T-helper 2 cell treated with Interferon-gamma antibody and Interleukin-4, amounts not matched to agents 5 μg/mL and 100 μg/mL, for 36 hours (primary cell): ENCODE results near the gene SERPINB6.
A peak's percentile ranks its signal among the peaks of the same experiment; 100 is the strongest.

Experiments
- DNase-seq: peaks from one replicate; pipeline ENCODE4 v3.0.0; 2021; ENCODE audit warnings: low spot score
- H3K27ac Mint-ChIP-seq: one replicate; pipeline ENCODE4 v1.8.0; 2021; ENCODE audit warnings: mild to moderate bottlenecking, mixed read lengths
- H3K27me3 Mint-ChIP-seq: one replicate; pipeline ENCODE4 v1.8.0; 2021; ENCODE audit warnings: low read depth, mixed read lengths
- H3K36me3 Mint-ChIP-seq: one replicate; pipeline ENCODE4 v1.8.0; 2021; ENCODE audit warnings: low read depth, mixed read lengths
- H3K4me1 Mint-ChIP-seq: one replicate; pipeline ENCODE4 v1.8.0; 2021; ENCODE audit warnings: low read depth, mixed read lengths
- H3K4me3 Mint-ChIP-seq: one replicate; pipeline ENCODE4 v1.8.0; 2022; ENCODE audit warnings: mild to moderate bottlenecking, moderate library complexity, mixed read lengths
- H3K9me3 Mint-ChIP-seq: one replicate; pipeline ENCODE4 v1.8.0; 2021; ENCODE audit warnings: mixed read lengths

SERPINB6 gene

GRCh38 chr6:2964793-2965505, 6.4 kb downstream of the SERPINB6 start:
- no peak for DNase-seq
- Mint-ChIP-seq H3K36me3 (peaks cover 2% of the 10 kb centered on the region), H3K9me3 (no peaks in the 10 kb centered on the region), H3K27ac (no peak overlapping the region), H3K4me1 (peaks cover 13% of the 10 kb centered on the region), H3K4me3 (no peak overlapping the region), H3K27me3 (peaks cover 3% of the 10 kb centered on the region)

- peaks cover 2% of the 10 kb centered on the region for H3K36me3 Mint-ChIP-seq
- DNase-seq, result no peak
- H3K4me3 Mint-ChIP-seq, result no peak overlapping the region
- peaks cover 9% of the 10 kb centered on the region for H3K4me1 Mint-ChIP-seq
- no peaks in the 10 kb centered on the region for H3K9me3 Mint-ChIP-seq
- H3K27ac Mint-ChIP-seq, result no peak overlapping the region
- H3K27me3 Mint-ChIP-seq, result no peaks in the 10 kb centered on the region
Observed at GRCh38 chr6:2963756-2964155, 7.6 kb downstream of the SERPINB6 start.

GRCh38 chr6:2962636-2963035, 8.7 kb downstream of the SERPINB6 start:
- no peak overlapping the region for H3K27ac Mint-ChIP-seq
- H3K27me3 Mint-ChIP-seq, result no peaks in the 10 kb centered on the region
- no peak overlapping the region for H3K4me3 Mint-ChIP-seq
- no peak for DNase-seq
- H3K9me3 Mint-ChIP-seq, result no peaks in the 10 kb centered on the region
- peaks cover 2% of the 10 kb centered on the region for H3K36me3 Mint-ChIP-seq
- H3K4me1 Mint-ChIP-seq, result peaks cover 2% of the 10 kb centered on the region

GRCh38 chr6:2962004-2962403, 9.4 kb downstream of the SERPINB6 start:
- Mint-ChIP-seq H3K36me3 (peaks cover 2% of the 10 kb centered on the region), H3K27ac (no peak overlapping the region), H3K4me1 (no peaks in the 10 kb centered on the region), H3K9me3 (no peaks in the 10 kb centered on the region), H3K4me3 (no peak overlapping the region), H3K27me3 (no peaks in the 10 kb centered on the region)
- DNase-seq, result no peak

- H3K4me1 Mint-ChIP-seq, result no peaks in the 10 kb centered on the region
- no peaks in the 10 kb centered on the region for H3K9me3 Mint-ChIP-seq
- H3K27ac Mint-ChIP-seq, result no peak overlapping the region
- H3K27me3 Mint-ChIP-seq, result no peaks in the 10 kb centered on the region
- DNase-seq, result no peak
- no peak overlapping the region for H3K4me3 Mint-ChIP-seq
- H3K36me3 Mint-ChIP-seq, result peaks cover 2% of the 10 kb centered on the region
Observed at GRCh38 chr6:2961506-2961905, 9.9 kb downstream of the SERPINB6 start.

- Mint-ChIP-seq H3K27me3 (no peaks in the 10 kb centered on the region), H3K9me3 (no peaks in the 10 kb centered on the region), H3K4me3 (no peak overlapping the region), H3K27ac (no peak overlapping the region), H3K36me3 (no peaks in the 10 kb centered on the region), H3K4me1 (no peaks in the 10 kb centered on the region)
- no peak for DNase-seq
Observed at GRCh38 chr6:2960935-2961334, 10.4 kb downstream of the SERPINB6 start.

- H3K27me3 Mint-ChIP-seq, result no peaks in the 10 kb centered on the region
- DNase-seq, result no peak
- H3K4me1 Mint-ChIP-seq, result no peaks in the 10 kb centered on the region
- H3K36me3 Mint-ChIP-seq, result no peaks in the 10 kb centered on the region
- no peaks in the 10 kb centered on the region for H3K9me3 Mint-ChIP-seq
- H3K4me3 Mint-ChIP-seq, result no peak overlapping the region
- H3K27ac Mint-ChIP-seq, result no peak overlapping the region
Observed at GRCh38 chr6:2959909-2960719, 11.3 kb downstream of the SERPINB6 start.

GRCh38 chr6:2958776-2959175, 12.6 kb downstream of the SERPINB6 start:
- Mint-ChIP-seq H3K27ac (no peak overlapping the region), H3K27me3 (no peaks in the 10 kb centered on the region), H3K9me3 (no peaks in the 10 kb centered on the region), H3K4me3 (no peak overlapping the region), H3K4me1 (no peaks in the 10 kb centered on the region), H3K36me3 (peaks cover 2% of the 10 kb centered on the region)
- DNase-seq, result no peak

- no peak for DNase-seq
- no peak overlapping the region for H3K4me3 Mint-ChIP-seq
- no peak overlapping the region for H3K27ac Mint-ChIP-seq
- H3K27me3 Mint-ChIP-seq, result no peaks in the 10 kb centered on the region
- peaks cover 2% of the 10 kb centered on the region for H3K36me3 Mint-ChIP-seq
- no peaks in the 10 kb centered on the region for H3K9me3 Mint-ChIP-seq
- peaks cover under 1% of the 10 kb centered on the region for H3K4me1 Mint-ChIP-seq
Observed at GRCh38 chr6:2958331-2958711, 13.0 kb downstream of the SERPINB6 start.

- Mint-ChIP-seq H3K4me3 (no peak overlapping the region), H3K9me3 (no peaks in the 10 kb centered on the region), H3K36me3 (peaks cover 4% of the 10 kb centered on the region), H3K27me3 (no peaks in the 10 kb centered on the region), H3K4me1 (peaks cover 2% of the 10 kb centered on the region), H3K27ac (no peak overlapping the region)
- no peak for DNase-seq
Observed at GRCh38 chr6:2957696-2958330, 13.6 kb downstream of the SERPINB6 start.

GRCh38 chr6:2956930-2957685, 14.3 kb downstream of the SERPINB6 start:
- peaks cover 8% of the 10 kb centered on the region for H3K36me3 Mint-ChIP-seq

GRCh38 chr6:2953098-2953497, 18.3 kb downstream of the SERPINB6 start:
- H3K4me3 Mint-ChIP-seq, result no peak overlapping the region
- H3K36me3 Mint-ChIP-seq, result peaks cover 22% of the 10 kb centered on the region

More at GRCh38 chr6:2956930-2957685, 14.3 kb downstream of the SERPINB6 start:
- Mint-ChIP-seq H3K27ac (no peak overlapping the region), H3K9me3 (no peaks in the 10 kb centered on the region), H3K27me3 (no peaks in the 10 kb centered on the region), H3K4me1 (peaks cover 6% of the 10 kb centered on the region), H3K4me3 (no peak overlapping the region)
- no peak for DNase-seq

GRCh38 chr6:2952557-2953095, 18.7 kb downstream of the SERPINB6 start:
- no peaks in the 10 kb centered on the region for H3K27me3 Mint-ChIP-seq
- peaks cover 25% of the 10 kb centered on the region for H3K36me3 Mint-ChIP-seq
- peak overlapping the region; percentile 60 for H3K27ac Mint-ChIP-seq
- DNase-seq, result peak; percentile 57
- H3K9me3 Mint-ChIP-seq, result no peaks in the 10 kb centered on the region
- peaks cover 11% of the 10 kb centered on the region for H3K4me1 Mint-ChIP-seq
- H3K4me3 Mint-ChIP-seq, result peak overlapping the region; percentile 65

More at GRCh38 chr6:2953098-2953497, 18.3 kb downstream of the SERPINB6 start:
- Mint-ChIP-seq H3K27me3 (no peaks in the 10 kb centered on the region), H3K27ac (no peak overlapping the region), H3K9me3 (no peaks in the 10 kb centered on the region), H3K4me1 (peaks cover 11% of the 10 kb centered on the region)
- DNase-seq, result no peak
